Renal pelvis (tissue), 4 donors: ENCODE results near the gene KRT28. TPM values are rescaled to one million over a fixed set of nuclear protein-coding genes. Genes with fewer than 3 reads are reported as not detected.
"Not testable (repeated sequence)": the region's sequence is repeated elsewhere in the genome, so short reads cannot be mapped to it uniquely, and the experiment has no call there.

Experiments
- DNase-seq: peaks from one replicate; pipeline ENCODE4 v3.0.0-alpha.2; 2013
- polyA plus RNA-seq, 3 donors: library from polyadenylated mRNA; unstranded; fragments of 120-200 nt; gene quantifications; one replicate each; pipeline ENCODE4 v1.2.1, GENCODE V29; 2013; ENCODE audit not compliant: insufficient read length in 3 of 3

The KRT28 gene
- polyA plus RNA-seq, 3 donors: not detected

GRCh38 chr17:40819528-40820125 is 19.9 kb upstream of the KRT28 start:
- peak; percentile 12 for DNase-seq

- DNase-seq: peak; percentile 83
These were observed 19.2 kb upstream of the KRT28 start for GRCh38 chr17:40818733-40819527.

- DNase-seq: peak; percentile 5
These were observed 18.6 kb upstream of the KRT28 start for GRCh38 chr17:40818343-40818732.

GRCh38 chr17:40817103-40817682 is 17.4 kb upstream of the KRT28 start:
- DNase-seq: no peak

GRCh38 chr17:40816569-40816968 is 16.8 kb upstream of the KRT28 start:
- no peak for DNase-seq

- DNase-seq: no peak
These were observed 15.6 kb upstream of the KRT28 start for GRCh38 chr17:40815381-40815780.

GRCh38 chr17:40814657-40815056 is 14.9 kb upstream of the KRT28 start:
- DNase-seq: not testable (repeated sequence)

- no peak for DNase-seq
These were observed 14.0 kb upstream of the KRT28 start for GRCh38 chr17:40813804-40814203.

GRCh38 chr17:40812639-40813038 is 12.9 kb upstream of the KRT28 start:
- DNase-seq: no peak

- DNase-seq: no peak
These were observed 10.7 kb upstream of the KRT28 start for GRCh38 chr17:40810494-40810893.

- DNase-seq: no peak
These were observed 10.1 kb upstream of the KRT28 start for GRCh38 chr17:40809721-40810421.

GRCh38 chr17:40806131-40806530 is 6.4 kb upstream of the KRT28 start:
- no peak for DNase-seq

- peak; percentile 60 for DNase-seq
These were observed 3.9 kb upstream of the KRT28 start for GRCh38 chr17:40803617-40804082.

GRCh38 chr17:40801157-40801556 is 1.4 kb upstream of the KRT28 start:
- no peak for DNase-seq

- no peak for DNase-seq
These were observed 622 bp upstream of the KRT28 start for GRCh38 chr17:40800381-40800780.

- no peak for DNase-seq
These were observed 2.9 kb downstream of the KRT28 start for GRCh38 chr17:40796846-40797245.

GRCh38 chr17:40795019-40795667 is 4.6 kb downstream of the KRT28 start:
- DNase-seq: no peak

GRCh38 chr17:40794466-40794865 is 5.3 kb downstream of the KRT28 start:
- no peak for DNase-seq

- DNase-seq: no peak
These were observed 5.9 kb downstream of the KRT28 start for GRCh38 chr17:40793832-40794231.

GRCh38 chr17:40791787-40792436 is 7.8 kb downstream of the KRT28 start:
- peak; percentile 29 for DNase-seq

GRCh38 chr17:40791111-40791510 is 8.6 kb downstream of the KRT28 start:
- DNase-seq: no peak
